KOPT-K1 (cell line): ENCODE data around the gene COMT.

Source experiments
- H3K27ac ChIP-seq: fragments of 200-600 bp; sonication (generic); 2 replicates; pipeline ENCODE4 v1.5.1; 2016; ENCODE audit warnings: antibody characterized with exemption, mild to moderate bottlenecking, low read depth, low read length; ENCODE audit not compliant: poor library complexity, severe bottlenecking
- H3K36me3 ChIP-seq: fragments of 200-600 bp; sonication (generic); 2 replicates; pipeline ENCODE4 v1.5.1; 2017; ENCODE audit warnings: antibody characterized with exemption, mild to moderate bottlenecking, low read length, moderate library complexity; ENCODE audit not compliant: insufficient read depth
- H3K9me3 ChIP-seq: fragments of 200-600 bp; sonication (generic); 2 replicates; pipeline ENCODE4 v1.5.1; 2017; ENCODE audit warnings: antibody characterized with exemption, low read length, mild to moderate bottlenecking; ENCODE audit not compliant: insufficient read depth, poor library complexity, severe bottlenecking

COMT gene

GRCh38 chr22:19965771-19966709 is 24.5 kb downstream of the COMT start:
- H3K27ac ChIP-seq = no peak overlapping the region
- peaks cover 83% of the 10 kb centered on the region for H3K36me3 ChIP-seq
- H3K9me3 ChIP-seq = no peaks in the 10 kb centered on the region

GRCh38 chr22:19966908-19967750 is 25.6 kb downstream of the COMT start:
- H3K36me3 ChIP-seq = peaks cover 74% of the 10 kb centered on the region
- no peaks in the 10 kb centered on the region for H3K9me3 ChIP-seq
- no peak overlapping the region for H3K27ac ChIP-seq

GRCh38 chr22:19967850-19968449 is 26.4 kb downstream of the COMT start:
- H3K9me3 ChIP-seq = no peaks in the 10 kb centered on the region
- H3K36me3 ChIP-seq = peaks cover 66% of the 10 kb centered on the region

GRCh38 chr22:19968450-19968891 is 26.9 kb downstream of the COMT start:
- H3K9me3 ChIP-seq = no peaks in the 10 kb centered on the region
- H3K27ac ChIP-seq = no peak overlapping the region
- H3K36me3 ChIP-seq = peaks cover 60% of the 10 kb centered on the region

More at GRCh38 chr22:19967850-19968449, 26.4 kb downstream of the COMT start:
- no peak overlapping the region for H3K27ac ChIP-seq

GRCh38 chr22:19969141-19969928 is 27.8 kb downstream of the COMT start:
- Histone ChIP-seq H3K27ac (no peak overlapping the region), H3K9me3 (no peaks in the 10 kb centered on the region), H3K36me3 (peaks cover 52% of the 10 kb centered on the region)

GRCh38 chr22:19970031-19970478 is 28.5 kb downstream of the COMT start:
- no peaks in the 10 kb centered on the region for H3K9me3 ChIP-seq
- H3K36me3 ChIP-seq = peaks cover 45% of the 10 kb centered on the region
- H3K27ac ChIP-seq = no peak overlapping the region

- no peak overlapping the region for H3K27ac ChIP-seq
Measured at GRCh38 chr22:19970479-19971275, 29.1 kb downstream of the COMT start.

GRCh38 chr22:19971276-19972124 is 29.9 kb downstream of the COMT start:
- Histone ChIP-seq H3K9me3 (no peaks in the 10 kb centered on the region), H3K36me3 (peaks cover 35% of the 10 kb centered on the region), H3K27ac (no peak overlapping the region)

More at GRCh38 chr22:19970479-19971275, 29.1 kb downstream of the COMT start:
- H3K9me3 ChIP-seq = no peaks in the 10 kb centered on the region
- H3K36me3 ChIP-seq = peaks cover 44% of the 10 kb centered on the region

- no peak overlapping the region for H3K27ac ChIP-seq
- peaks cover 28% of the 10 kb centered on the region for H3K36me3 ChIP-seq
Measured at GRCh38 chr22:19972251-19972650, 30.7 kb downstream of the COMT start.

GRCh38 chr22:19972652-19973550 is 31.3 kb downstream of the COMT start:
- no peaks in the 10 kb centered on the region for H3K9me3 ChIP-seq
- no peak overlapping the region for H3K27ac ChIP-seq
- peaks cover 21% of the 10 kb centered on the region for H3K36me3 ChIP-seq

More at GRCh38 chr22:19972251-19972650, 30.7 kb downstream of the COMT start:
- no peaks in the 10 kb centered on the region for H3K9me3 ChIP-seq

GRCh38 chr22:19973551-19974267 is 32.1 kb downstream of the COMT start:
- H3K36me3 ChIP-seq = peaks cover 13% of the 10 kb centered on the region

More at GRCh38 chr22:19973551-19974267, 32.1 kb downstream of the COMT start:
- Histone ChIP-seq H3K9me3 (no peaks in the 10 kb centered on the region), H3K27ac (no peak overlapping the region)
